Posterior vena cava (tissue), 2 donors: ENCODE data around the gene HSPG2. TPM values are rescaled to one million over a fixed set of nuclear protein-coding genes. Genes with fewer than 3 reads are reported as not detected.

Source experiments
- DNase-seq: peaks from one replicate; pipeline ENCODE4 v3.0.0-alpha.2; 2020; ENCODE audit warnings: low spot score
- intact Hi-C, 2 donors: fragments of 100-400 bp; cut with DNase I; formaldehyde crosslinking; loops; one replicate each; pipeline versions ENCODE4 v1.14.1 to v1.14.2; 2022 to 2023
- total RNA-seq, 2 donors: library from RNA; stranded (reverse); fragmentation: NEBNext Ultra II Directional; extraction: Animal tissue kit (Norgen Biotek cat#: 25700); gene quantifications; one replicate each; pipeline ENCODE4 v1.2.1, GENCODE V29; 2021
- donor health status: DM: yes; HTN: yes; CAD: no.
- donor health status: DM: yes; HTN: yes; CAD: no.

The HSPG2 gene
- total RNA-seq, 2 donors from 2014 or later, result 682 to 919 TPM

- intact Hi-C loops, result no loop called here
- DNase-seq, result no peak
These were observed 79.8 kb downstream of the HSPG2 start for GRCh38 chr1:21857142-21857839.

- DNase-seq, result no peak
These were observed 81.6 kb downstream of the HSPG2 start for GRCh38 chr1:21855257-21856096.

GRCh38 chr1:21854751-21855131 lies 82.4 kb downstream of the HSPG2 start:
- intact Hi-C loops, result no loop called here
- DNase-seq, result no peak

More at GRCh38 chr1:21855257-21856096, 81.6 kb downstream of the HSPG2 start:
- intact Hi-C loops, result no loop called here

GRCh38 chr1:21854090-21854750 lies 82.9 kb downstream of the HSPG2 start:
- intact Hi-C loops, result no loop called here

GRCh38 chr1:21853131-21853427 lies 84.0 kb downstream of the HSPG2 start:
- intact Hi-C loops, result no loop called here
- no peak for DNase-seq

More at GRCh38 chr1:21854090-21854750, 82.9 kb downstream of the HSPG2 start:
- DNase-seq, result no peak

- intact Hi-C loops, result no loop called here
- DNase-seq, result no peak
These were observed 84.6 kb downstream of the HSPG2 start for GRCh38 chr1:21852282-21853130.

GRCh38 chr1:21851430-21852250 lies 85.5 kb downstream of the HSPG2 start:
- DNase-seq, result no peak

GRCh38 chr1:21849909-21850576 lies 87.1 kb downstream of the HSPG2 start:
- no peak for DNase-seq
- intact Hi-C loops, result no loop called here

More at GRCh38 chr1:21851430-21852250, 85.5 kb downstream of the HSPG2 start:
- intact Hi-C loops, result no loop called here

- intact Hi-C loops, result no loop called here
These were observed 88.5 kb downstream of the HSPG2 start for GRCh38 chr1:21848524-21849174.

GRCh38 chr1:21847223-21848205 lies 89.6 kb downstream of the HSPG2 start:
- no peak for DNase-seq
- intact Hi-C loops, result no loop called here

More at GRCh38 chr1:21848524-21849174, 88.5 kb downstream of the HSPG2 start:
- DNase-seq, result no peak

- DNase-seq, result no peak
- intact Hi-C loops, result no loop called here
These were observed 91.2 kb downstream of the HSPG2 start for GRCh38 chr1:21845646-21846641.

GRCh38 chr1:21843996-21844395 lies 93.1 kb downstream of the HSPG2 start:
- intact Hi-C loops, result no loop called here
- no peak for DNase-seq

- DNase-seq, result no peak
- intact Hi-C loops, result no loop called here
These were observed 93.9 kb downstream of the HSPG2 start for GRCh38 chr1:21843208-21843607.

GRCh38 chr1:21842606-21843162 lies 94.4 kb downstream of the HSPG2 start:
- intact Hi-C loops, result no loop called here
- no peak for DNase-seq
